ENCODE data around the gene ZNF674. TPM values are rescaled to one million over a fixed set of nuclear protein-coding genes. Genes with fewer than 3 reads are reported as not detected.

Gene ZNF674
- total and polyA plus RNA-seq, 2 of the 4 experiments (the other 2 are of a cell fraction), result 2.2 to 13.4 TPM

DNA sequence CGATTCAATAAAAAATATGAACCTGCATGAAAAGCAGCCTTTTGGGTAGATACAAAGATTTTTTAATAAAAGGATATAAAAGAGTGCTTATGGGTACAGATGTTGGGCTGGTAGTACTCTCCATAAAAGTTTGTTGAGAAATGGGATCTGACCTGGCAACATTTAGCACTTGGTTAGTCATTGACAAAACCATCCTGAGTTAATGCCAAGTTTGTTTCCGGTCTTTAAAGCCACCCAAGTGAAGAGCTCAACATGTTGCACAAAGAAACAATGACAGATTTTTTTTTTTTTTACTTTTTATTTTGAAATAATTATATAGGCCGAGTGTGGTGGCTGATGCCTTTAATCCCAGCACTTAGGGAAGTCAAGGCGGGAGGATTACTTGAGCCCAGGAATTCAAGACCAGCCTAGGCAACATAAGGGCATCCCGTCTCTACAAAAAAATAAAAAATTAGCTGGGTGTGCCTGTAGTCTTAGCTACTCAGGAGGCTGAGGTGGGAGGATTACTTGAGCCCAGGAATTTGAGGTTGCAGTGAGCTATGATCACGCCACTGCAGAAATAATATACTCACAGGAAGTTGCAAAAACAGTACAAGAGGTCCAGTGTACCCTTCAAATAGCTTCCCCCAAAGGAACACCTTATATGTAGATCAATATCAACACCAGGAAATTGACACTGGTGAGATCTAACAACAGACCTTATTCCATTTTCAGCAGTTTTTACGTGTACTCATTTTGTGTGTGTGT lies 44.9 kb upstream of the ZNF674 start:
- H3K14ac ChIP-seq (replicated peaks; ENCODE audit: low read depth, low read length), result no peak overlapping the region
- POLR2A ChIA-PET (ENCODE audit: unreplicated experiment), result no interaction called here
- intact Hi-C loops (cut with micrococcal nuclease), result loop anchor here (5.0 kb wide), 1 partner anchor 37 kb away; no protein-coding TSS in a partner anchor
- H2AK5ac ChIP-seq (ENCODE audit: low read depth, low read length), result no peak overlapping the region
- H3K9me3 ChIP-seq (ENCODE audit: control insufficient read depth, insufficient read depth, low read length), result no peaks in the 10 kb centered on the region
- TF ChIP-seq CEBPB (IDR thresholded peaks at IDR 0.05; ENCODE audit: low read depth, low read length) (no peak), POLR2A (IDR thresholded peaks at IDR 0.05; ENCODE audit: low read depth, low read length) (no peak), RFX5 (IDR thresholded peaks at IDR 0.05; ENCODE audit: low read depth, low read length) (no peak), MAZ (IDR thresholded peaks at IDR 0.05; ENCODE audit: borderline replicate concordance, low read depth, low read length) (no peak), NFE2L2 (IDR thresholded peaks at IDR 0.05; ENCODE audit: low read depth, low read length) (no peak), SMC3 (IDR thresholded peaks at IDR 0.05; ENCODE audit: low read depth, low read length) (no peak)
- TF ChIP-seq, protein P1, sequence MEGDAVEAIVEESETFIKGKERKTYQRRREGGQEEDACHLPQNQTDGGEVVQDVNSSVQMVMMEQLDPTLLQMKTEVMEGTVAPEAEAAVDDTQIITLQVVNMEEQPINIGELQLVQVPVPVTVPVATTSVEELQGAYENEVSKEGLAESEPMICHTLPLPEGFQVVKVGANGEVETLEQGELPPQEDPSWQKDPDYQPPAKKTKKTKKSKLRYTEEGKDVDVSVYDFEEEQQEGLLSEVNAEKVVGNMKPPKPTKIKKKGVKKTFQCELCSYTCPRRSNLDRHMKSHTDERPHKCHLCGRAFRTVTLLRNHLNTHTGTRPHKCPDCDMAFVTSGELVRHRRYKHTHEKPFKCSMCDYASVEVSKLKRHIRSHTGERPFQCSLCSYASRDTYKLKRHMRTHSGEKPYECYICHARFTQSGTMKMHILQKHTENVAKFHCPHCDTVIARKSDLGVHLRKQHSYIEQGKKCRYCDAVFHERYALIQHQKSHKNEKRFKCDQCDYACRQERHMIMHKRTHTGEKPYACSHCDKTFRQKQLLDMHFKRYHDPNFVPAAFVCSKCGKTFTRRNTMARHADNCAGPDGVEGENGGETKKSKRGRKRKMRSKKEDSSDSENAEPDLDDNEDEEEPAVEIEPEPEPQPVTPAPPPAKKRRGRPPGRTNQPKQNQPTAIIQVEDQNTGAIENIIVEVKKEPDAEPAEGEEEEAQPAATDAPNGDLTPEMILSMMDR (conservative IDR thresholded peaks at IDR 0.05; ENCODE audit: low read depth, low read length), result no peak
- TF ChIP-seq, protein P2, sequence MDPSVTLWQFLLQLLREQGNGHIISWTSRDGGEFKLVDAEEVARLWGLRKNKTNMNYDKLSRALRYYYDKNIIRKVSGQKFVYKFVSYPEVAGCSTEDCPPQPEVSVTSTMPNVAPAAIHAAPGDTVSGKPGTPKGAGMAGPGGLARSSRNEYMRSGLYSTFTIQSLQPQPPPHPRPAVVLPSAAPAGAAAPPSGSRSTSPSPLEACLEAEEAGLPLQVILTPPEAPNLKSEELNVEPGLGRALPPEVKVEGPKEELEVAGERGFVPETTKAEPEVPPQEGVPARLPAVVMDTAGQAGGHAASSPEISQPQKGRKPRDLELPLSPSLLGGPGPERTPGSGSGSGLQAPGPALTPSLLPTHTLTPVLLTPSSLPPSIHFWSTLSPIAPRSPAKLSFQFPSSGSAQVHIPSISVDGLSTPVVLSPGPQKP (IDR thresholded peaks at IDR 0.05; ENCODE audit: borderline replicate concordance, low read depth, low read length), result no peak
- no peak overlapping the region for H3K18ac ChIP-seq (ENCODE audit: low read depth, low read length)
- H3K9ac ChIP-seq (ENCODE audit: low read depth, low read length), result no peak overlapping the region
- no peak overlapping the region for H3K23ac ChIP-seq (ENCODE audit: low read depth, low read length)
- CTCF ChIA-PET, result no interaction called here
- WGBS, 2 experiments (ENCODE audit: extremely low coverage in 2 of 2, insufficient read length in 1 of 2), result 80% methylated on average over 1 of the region's 7 CpGs; no CpG with 5 or more reads in 1 of the 2 experiments
- H4K20me1 ChIP-seq (ENCODE audit: insufficient read depth, low read length), result no peaks in the 10 kb centered on the region
- in situ Hi-C loops (cut with MboI; ENCODE audit: low sequenced_read_pairs), result no loop called here
- no peak overlapping the region for H2AFZ ChIP-seq (replicated peaks; ENCODE audit: low read length, poor library complexity)
- no peak overlapping the region; the same call in 1 of the 2 replicates for H2BK120ac ChIP-seq (ENCODE audit: low read depth, low read length)
- peak overlapping the region; percentile 10; the same call in 1 of the 2 replicates for H2BK20ac ChIP-seq (ENCODE audit: low read depth, low read length)
- H3K4me1 ChIP-seq (ENCODE audit: control insufficient read depth, insufficient read depth, low read length), result peaks cover 8% of the 10 kb centered on the region
- H3K4me3 ChIP-seq (ENCODE audit: insufficient read depth, low read depth, low read length), result no peak overlapping the region
- H2BK5ac ChIP-seq (ENCODE audit: low read depth, low read length, poor library complexity, severe bottlenecking), result no peak overlapping the region
- H4K8ac ChIP-seq (ENCODE audit: low read depth in 2 of 2, low read length in 2 of 2), result no peak overlapping the region
- no TSS peak for BruUV-seq (replicated peaks)
- no peak overlapping the region for H4K5ac ChIP-seq (ENCODE audit: low read depth, low read length)
- no peak overlapping the region for H2AK9ac ChIP-seq (replicated peaks; ENCODE audit: low read depth, low read length, poor library complexity)
- no peaks in the 10 kb centered on the region for H3K27me3 ChIP-seq (ENCODE audit: control insufficient read depth, insufficient read depth, low read length)
- 0 out of 3 replicates have a peak overlapping the region, but pooled peaks have one; percentile 10 for H2BK15ac ChIP-seq (ENCODE audit: low read depth, low read length)
- H3K79me1 ChIP-seq (ENCODE audit: low read depth in 1 of 2, low read length in 2 of 2), result peaks cover 6 to 19% of the 10 kb centered on the region in 2 experiments
- ATAC-seq (ENCODE audit: low read depth) (no peak), DNase-seq (peak; percentile 62)
- H3K36me3 ChIP-seq (ENCODE audit: control insufficient read depth, insufficient read depth, low read length), result no peaks in the 10 kb centered on the region
- no peak overlapping the region for H3K4ac ChIP-seq (ENCODE audit: low read depth, low read length)
- H4K91ac ChIP-seq (ENCODE audit: insufficient read depth, low read depth, low read length), result no peak overlapping the region
- H3K9me1 ChIP-seq (ENCODE audit: insufficient read depth, low read length), result peaks cover 7% of the 10 kb centered on the region; the same call in 1 of the 2 replicates
- H3K4me2 ChIP-seq (ENCODE audit: low read depth, low read length), result no peak overlapping the region
- H3K27ac ChIP-seq (ENCODE audit: insufficient read depth, low read length), result no peak overlapping the region; the same call in 1 of the 2 replicates
- H3K56ac ChIP-seq (ENCODE audit: extremely low read depth, insufficient read depth, low read length), result no peak overlapping the region
- dilution Hi-C loops (cut with HindIII; ENCODE audit: low sequenced_read_pairs, unreplicated experiment), result no loop called here

Measured in IMR-90 (cell line).